Right hindlimb (tissue), 1 donor: ENCODE results near the gene PANX2.
"Not testable (repeated sequence)": the region's sequence is repeated elsewhere in the genome, so short reads cannot be mapped to it uniquely, and the experiment has no call there.

Experiments used
- DNase-seq: peaks from one replicate; pipeline ENCODE4 v3.0.0-alpha.2; 2018

Gene PANX2

GRCh38 chr22:50170453-50171318, at the start of gene PANX2:
Gene PANX2, plus strand, starts transcription at chr22:50170731. Its CDS starts 0 bp downstream, at chr22:50170731.
- DNase-seq, result no peak

GRCh38 chr22:50121202-50121740, 49.3 kb upstream of the PANX2 start:
- DNase-seq, result no peak

- no peak for DNase-seq
These were observed 47.4 kb upstream of the PANX2 start for GRCh38 chr22:50123119-50123518.

GRCh38 chr22:50125029-50125428, 45.5 kb upstream of the PANX2 start:
- DNase-seq, result no peak

- no peak for DNase-seq
These were observed 41.3 kb upstream of the PANX2 start for GRCh38 chr22:50129121-50129736.

GRCh38 chr22:50131894-50132293, 38.6 kb upstream of the PANX2 start:
- DNase-seq, result no peak

GRCh38 chr22:50134481-50134880, 36.0 kb upstream of the PANX2 start:
- no peak for DNase-seq

GRCh38 chr22:50136581-50137015, 33.9 kb upstream of the PANX2 start:
- no peak for DNase-seq

- not testable (repeated sequence) for DNase-seq
These were observed 33.3 kb upstream of the PANX2 start for GRCh38 chr22:50137277-50137676.

GRCh38 chr22:50138041-50138440, 32.5 kb upstream of the PANX2 start:
- no peak for DNase-seq

- no peak for DNase-seq
These were observed 31.5 kb upstream of the PANX2 start for GRCh38 chr22:50138988-50139387.

GRCh38 chr22:50139843-50140415, 30.6 kb upstream of the PANX2 start:
- DNase-seq, result no peak

GRCh38 chr22:50140615-50141014, 29.9 kb upstream of the PANX2 start:
- no peak for DNase-seq

- DNase-seq, result no peak
These were observed 29.1 kb upstream of the PANX2 start for GRCh38 chr22:50141462-50141861.

GRCh38 chr22:50141891-50142363, 28.6 kb upstream of the PANX2 start:
- DNase-seq, result no peak

- DNase-seq, result no peak
These were observed 27.4 kb upstream of the PANX2 start for GRCh38 chr22:50143096-50143495.

- no peak for DNase-seq
These were observed 26.4 kb upstream of the PANX2 start for GRCh38 chr22:50144005-50144614.

GRCh38 chr22:50145721-50146438, 24.7 kb upstream of the PANX2 start:
- peak; percentile 68 for DNase-seq

GRCh38 chr22:50146439-50147238, 23.9 kb upstream of the PANX2 start:
- DNase-seq, result peak; percentile 82

GRCh38 chr22:50147258-50148165, 23.0 kb upstream of the PANX2 start:
- not testable (repeated sequence) for DNase-seq
